H1 (cell line): ENCODE measurements around the gene PTPRD. TPM values are rescaled to one million over a fixed set of nuclear protein-coding genes. Genes with fewer than 3 reads are reported as not detected.

ENCODE experiments used
- CTCF ChIA-PET: fragments of 300-600 bp; sonication (Branson Sonifier 250); formaldehyde crosslinking; loops from one replicate; lab custom pipeline; 2021; ENCODE audit not compliant: partially characterized antibody; lab: Charles Lee
- POLR2A ChIA-PET: fragments of 300-600 bp; sonication (Branson Sonifier 250); formaldehyde crosslinking; loops from one replicate; lab custom pipeline; 2021; ENCODE audit warnings: inconsistent platforms; ENCODE audit not compliant: partially characterized antibody; lab: Charles Lee
- DNase-seq, 2 experiments: peaks; one replicate each; pipeline versions ENCODE4 v3.0.0 to v3.0.0-alpha.2; 2010 to 2022; ENCODE audit warnings: low spot score in 2 of 2, low read depth in 1 of 2, mixed read lengths in 1 of 2
- FAIRE-seq: peaks from 2 replicates; lab custom pipeline; 2011; peaks lifted over from hg19 to GRCh38; lab: Jason Lieb, UNC
- H2AFZ ChIP-seq: 2 replicates; pipeline ENCODE4 v1.8.1; 2012; ENCODE audit warnings: low read length, inconsistent platforms
- H2AK5ac ChIP-seq: 2 replicates; pipeline ENCODE4 v1.6.1; 2013; ENCODE audit warnings: low read depth, low read length
- H2BK120ac ChIP-seq: replicated peaks from 2 replicates; pipeline ENCODE3; 2013; ENCODE audit warnings: low read depth, low read length, inconsistent platforms
- H2BK12ac ChIP-seq: 2 replicates; pipeline ENCODE4 v1.6.1; 2013; ENCODE audit warnings: low read depth, low read length
- H2BK15ac ChIP-seq: 2 replicates; pipeline ENCODE4 v1.6.1; 2013; ENCODE audit warnings: low read length
- H2BK20ac ChIP-seq: 2 replicates; pipeline ENCODE4 v1.6.1; 2013; ENCODE audit warnings: low read length
- H2BK5ac ChIP-seq: 2 replicates; pipeline ENCODE4 v1.6.1; 2013; ENCODE audit warnings: low read depth, low read length
- H3K14ac ChIP-seq: 2 replicates; pipeline ENCODE4 v1.6.1; 2013; ENCODE audit warnings: inconsistent platforms; ENCODE audit not compliant: insufficient read length
- H3K18ac ChIP-seq: 2 replicates; pipeline ENCODE4 v1.6.1; 2013; ENCODE audit warnings: low read length; ENCODE audit errors: extremely low read depth
- H3K23ac ChIP-seq: 2 replicates; pipeline ENCODE4 v1.6.1; 2013; ENCODE audit warnings: inconsistent platforms; ENCODE audit not compliant: insufficient read length
- H3K23me2 ChIP-seq: 2 replicates; pipeline ENCODE4 v1.6.1; 2013; ENCODE audit warnings: low read depth, low read length
- H3K27ac ChIP-seq: 2 replicates; pipeline ENCODE4 v1.6.1; 2011; ENCODE audit warnings: low read depth, low read length, inconsistent platforms
- H3K27me3 ChIP-seq, 4 experiments: replicated peaks in 1 of 4; 1 replicate in 1 of 4; 2 replicates in 3 of 4; pipeline versions ENCODE4 v1.6.1 to v1.8.1; 2011 to 2013; ENCODE audit warnings: low read length in 3 of 4, mild to moderate bottlenecking in 3 of 4, inconsistent platforms in 2 of 4, mixed read lengths in 2 of 4, moderate library complexity in 1 of 4; ENCODE audit not compliant: control insufficient read depth in 3 of 4, insufficient read depth in 3 of 4; ENCODE audit errors: extremely low read depth in 1 of 4
- H3K36me3 ChIP-seq, 4 experiments: 2 replicates each; pipeline versions ENCODE4 v1.6.1 to v1.8.1; 2011 to 2013; ENCODE audit warnings: mild to moderate bottlenecking in 4 of 4, low read length in 3 of 4, moderate library complexity in 2 of 4, control low read depth in 1 of 4, inconsistent platforms in 1 of 4; ENCODE audit not compliant: insufficient read depth in 4 of 4, control insufficient read depth in 2 of 4
- H3K4ac ChIP-seq: replicated peaks from 2 replicates; pipeline ENCODE3; 2013; ENCODE audit warnings: low read length, low read depth, mixed read lengths, inconsistent platforms; ENCODE audit not compliant: insufficient read length
- H3K4me1 ChIP-seq, 4 experiments: replicated peaks in 1 of 4; 1 replicate in 1 of 4; 2 replicates in 3 of 4; pipeline versions ENCODE4 v1.6.1 to v1.8.1; 2011 to 2013; ENCODE audit warnings: low read length in 3 of 4, inconsistent platforms in 2 of 4, mixed read lengths in 1 of 4; ENCODE audit not compliant: insufficient read depth in 4 of 4, control insufficient read depth in 3 of 4
- H3K4me2 ChIP-seq, 2 experiments: 2 replicates each; pipeline versions ENCODE4 v1.6.1 to v1.8.1; 2011 to 2013; ENCODE audit warnings: low read depth in 2 of 2, low read length in 2 of 2, control low read depth in 1 of 2, inconsistent platforms in 1 of 2, mild to moderate bottlenecking in 1 of 2; ENCODE audit not compliant: insufficient read depth in 1 of 2
- H3K4me3 ChIP-seq, 4 experiments: fragments of 200-600, 300-600 bp in 1 of 4; sonication (generic), shearing (Covaris generic), sonication (Bioruptor Twin) in 1 of 4; 2 replicates each; pipeline versions ENCODE4 v1.5.1 to v1.8.1; 2011 to 2016; ENCODE audit warnings: low read length in 4 of 4, low read depth in 3 of 4, control low read depth in 2 of 4, inconsistent platforms in 2 of 4, mild to moderate bottlenecking in 2 of 4, mixed read lengths in 1 of 4, moderate library complexity in 1 of 4; ENCODE audit not compliant: insufficient read depth in 2 of 4; ENCODE audit errors: extremely low read depth in 1 of 4
- H3K56ac ChIP-seq: replicated peaks from 2 replicates; pipeline ENCODE3; 2013; ENCODE audit warnings: low read depth, mild to moderate bottlenecking, mixed read lengths, low read length, inconsistent platforms; ENCODE audit not compliant: insufficient read length
- H3K79me1 ChIP-seq: 2 replicates; pipeline ENCODE4 v1.6.1; 2013; ENCODE audit warnings: low read depth, low read length, control low read depth
- H3K79me2 ChIP-seq, 2 experiments: 2 replicates each; pipeline versions ENCODE4 v1.6.1 to v1.8.1; 2012 to 2013; ENCODE audit warnings: low read length in 2 of 2, mild to moderate bottlenecking in 2 of 2, inconsistent platforms in 1 of 2; ENCODE audit not compliant: insufficient read depth in 2 of 2, control insufficient read depth in 1 of 2
- H3K9ac ChIP-seq, 4 experiments: replicated peaks in 1 of 4; 1 replicate in 1 of 4; 2 replicates in 3 of 4; pipeline versions ENCODE4 v1.6.1 to v1.8.1; 2011 to 2013; ENCODE audit warnings: low read depth in 3 of 4, low read length in 3 of 4, control low read depth in 2 of 4, mild to moderate bottlenecking in 2 of 4, moderate library complexity in 2 of 4, inconsistent platforms in 1 of 4; ENCODE audit errors: extremely low read depth in 1 of 4
- H3K9me3 ChIP-seq, 2 experiments: 2 replicates each; pipeline versions ENCODE4 v1.6.1 to v1.8.1; 2012 to 2013; ENCODE audit warnings: mild to moderate bottlenecking in 2 of 2, moderate library complexity in 2 of 2, control low read depth in 1 of 2, inconsistent platforms in 1 of 2, low read depth in 1 of 2, low read length in 1 of 2, mixed read lengths in 1 of 2; ENCODE audit not compliant: insufficient read depth in 2 of 2
- H4K20me1 ChIP-seq, 2 experiments: replicated peaks in 1 of 2; 2 replicates each; pipeline versions ENCODE3 to v1.8.1; 2011 to 2013; ENCODE audit warnings: inconsistent platforms in 2 of 2, low read length in 2 of 2, mild to moderate bottlenecking in 1 of 2; ENCODE audit not compliant: insufficient read depth in 2 of 2, control insufficient read depth in 1 of 2
- H4K5ac ChIP-seq: 2 replicates; pipeline ENCODE4 v1.6.1; 2013; ENCODE audit warnings: low read length, low read depth, mixed read lengths, inconsistent platforms; ENCODE audit not compliant: insufficient read length
- H4K8ac ChIP-seq: 2 replicates; pipeline ENCODE4 v1.8.0; 2013; ENCODE audit warnings: mild to moderate bottlenecking, moderate library complexity, low read length, inconsistent platforms; ENCODE audit not compliant: insufficient read depth; ENCODE audit errors: extremely low read depth
- H4K91ac ChIP-seq: replicated peaks from 2 replicates; pipeline ENCODE3; 2013; ENCODE audit warnings: low read length, mixed read lengths, inconsistent platforms; ENCODE audit not compliant: insufficient read length
- BCL11A ChIP-seq, 2 experiments: IDR thresholded peaks; one replicate each; pipeline ENCODE4 v1.6.1; 2011; ENCODE audit warnings: low read depth in 2 of 2, low read length in 2 of 2, mild to moderate bottlenecking in 2 of 2
- EGR1 ChIP-seq: IDR thresholded peaks from 2 replicates; pipeline ENCODE4 v1.6.1; 2011; ENCODE audit warnings: low read depth, low read length, borderline replicate concordance
- WGBS, 2 experiments: shearing (Covaris generic) in 1 of 2; methylation state at CpG; one replicate each; pipeline versions ENCODE4 v1.1.6 to v1.1.7; 2013 to 2015; ENCODE audit warnings: low lambda C conversion rate in 2 of 2, mixed read lengths in 2 of 2, inconsistent platforms in 1 of 2, low coverage in 1 of 2, missing lambda C conversion rate in 1 of 2; ENCODE audit not compliant: insufficient replicate concordance in 2 of 2, insufficient coverage in 1 of 2, insufficient read length in 1 of 2; ENCODE audit errors: extremely low coverage in 1 of 2, missing lambda C conversion rate in 1 of 2; 5-methylcytosine and 5-hydroxymethylcytosine counted together
- polyA plus RNA-seq, 7 experiments: library from polyadenylated mRNA; depleted of rRNA in 3 of 7; stranded (reverse) in 5 of 7; unstranded in 2 of 7; fragments of >200 nt in 5 of 7; fragments of 200-250 nt in 2 of 7; gene quantifications; 1 replicate in 5 of 7; 2 replicates in 1 of 7; 4 replicates in 1 of 7; pipeline versions ENCODE4 v1.2.1 to v1.2.3, GENCODE V29; 2011 to 2013; ENCODE audit warnings: missing spikeins in 2 of 7, mixed read lengths in 2 of 7
- total RNA-seq: library from RNA; stranded (reverse); fragmentation: NEBNext Ultra II Directional; extraction: Animal tissue kit (Norgen Biotek cat#: 25700); gene quantifications from 2 replicates; pipeline ENCODE4 v1.2.1, GENCODE V29; 2021
- TF ChIP-seq, protein P1 (sequence below): IDR thresholded peaks from 2 replicates; pipeline ENCODE4 v1.6.1; 2012; ENCODE audit warnings: inconsistent platforms

PTPRD gene
- total and polyA plus RNA-seq, 2 of the 8 experiments (the other 6 are each of a cell fraction or from before 2014, with no cell fraction given) = 17.2 to 77.0 TPM

DNA sequence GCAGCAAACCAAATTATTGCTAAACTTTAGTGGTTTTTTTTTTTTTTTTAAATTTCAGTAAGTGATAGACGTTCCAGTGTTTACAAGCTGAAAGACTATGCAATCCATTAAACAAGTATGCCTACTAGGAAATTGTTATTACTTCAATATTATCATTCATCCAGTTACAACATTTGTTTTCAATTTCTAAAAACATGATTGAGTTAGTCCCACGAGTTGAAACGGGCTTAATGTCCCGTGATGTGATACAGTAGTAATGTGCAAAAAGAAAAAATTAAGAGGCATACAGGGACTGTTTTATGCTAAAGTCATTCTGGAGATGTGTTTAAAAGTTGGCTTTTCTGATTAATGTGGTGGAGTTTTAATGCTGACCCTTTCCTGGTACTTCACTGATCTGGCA, 2262.9 kb downstream of the PTPRD start:
- H2BK120ac ChIP-seq = no peak overlapping the region
- H3K23me2 ChIP-seq = no peaks in the 10 kb centered on the region
- no peaks in the 10 kb centered on the region for H3K79me2 ChIP-seq
- no peak overlapping the region for H2BK15ac ChIP-seq
- H3K23ac ChIP-seq = no peak overlapping the region
- H2AFZ ChIP-seq = no peak overlapping the region
- no peak overlapping the region for H3K18ac ChIP-seq
- FAIRE-seq = no peak
- no peak overlapping the region for H4K5ac ChIP-seq
- no peak overlapping the region for H2BK20ac ChIP-seq
- POLR2A ChIA-PET = no interaction called here
- no peak overlapping the region for H3K4ac ChIP-seq
- H3K56ac ChIP-seq = no peak overlapping the region
- DNase-seq = no peak
- WGBS, 2 experiments = 78% methylated on average over 4 of the region's 4 CpGs; no CpG with 5 or more reads in 1 of the 2 experiments
- no peak overlapping the region for H3K9ac ChIP-seq
- no peak overlapping the region for H2BK5ac ChIP-seq
- no peaks in the 10 kb centered on the region for H3K27me3 ChIP-seq
- TF ChIP-seq, protein P1, sequence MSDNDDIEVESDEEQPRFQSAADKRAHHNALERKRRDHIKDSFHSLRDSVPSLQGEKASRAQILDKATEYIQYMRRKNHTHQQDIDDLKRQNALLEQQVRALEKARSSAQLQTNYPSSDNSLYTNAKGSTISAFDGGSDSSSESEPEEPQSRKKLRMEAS = no peak
- no peak for TF ChIP-seq BCL11A (IDR thresholded peaks at IDR 0.05; ENCODE audit: low read depth in 2 of 2, low read length in 2 of 2)
- TF ChIP-seq EGR1 = no peak
- no peak overlapping the region for H2AK5ac ChIP-seq
- no peak overlapping the region for H3K4me3 ChIP-seq
- CTCF ChIA-PET = no interaction called here
- no peaks in the 10 kb centered on the region for H3K36me3 ChIP-seq
- no peaks in the 10 kb centered on the region for H3K79me1 ChIP-seq
- no peak overlapping the region for H3K14ac ChIP-seq
- H3K4me1 ChIP-seq = no peaks in the 10 kb centered on the region
- no peak overlapping the region for H2BK12ac ChIP-seq
- no peak overlapping the region for H3K27ac ChIP-seq
- no peak overlapping the region for H3K4me2 ChIP-seq
- no peaks in the 10 kb centered on the region for H3K9me3 ChIP-seq
- H4K8ac ChIP-seq = no peak overlapping the region
- no peak overlapping the region for H4K91ac ChIP-seq
- peaks cover 0 to 1% of the 10 kb centered on the region in 2 experiments for H4K20me1 ChIP-seq
